Smooth muscle cell (in vitro differentiated cells): ENCODE measurements around the gene SOX6. TPM values are rescaled to one million over a fixed set of nuclear protein-coding genes. Genes with fewer than 3 reads are reported as not detected.
A peak's percentile ranks its signal among the peaks of the same experiment; 100 is the strongest.

Experiments
- DNase-seq: peaks from one replicate; lab custom pipeline; 2025; ENCODE audit not compliant: unreplicated experiment; lab: John Stamatoyannopoulos, UW
- H2AFZ ChIP-seq: fragments of 200-600 bp; sonication (generic); 2 replicates; pipeline ENCODE4 v1.6.0; 2016; ENCODE audit warnings: antibody characterized with exemption, low read depth, mild to moderate bottlenecking
- H3F3A ChIP-seq: fragments of 200-600 bp; sonication (generic); 2 replicates; pipeline ENCODE4 v1.6.0; 2017; ENCODE audit warnings: antibody characterized with exemption, low read depth
- H3K27ac ChIP-seq: fragments of 200-600 bp; sonication (generic); 2 replicates; pipeline ENCODE4 v1.5.1; 2016; ENCODE audit warnings: low read depth, mild to moderate bottlenecking
- H3K27me3 ChIP-seq: fragments of 200-600 bp; sonication (generic); 2 replicates; pipeline ENCODE4 v1.6.1; 2016; ENCODE audit warnings: low read depth, mild to moderate bottlenecking
- H3K36me3 ChIP-seq: fragments of 200-600 bp; sonication (generic); 2 replicates; pipeline ENCODE4 v1.5.1; 2016; ENCODE audit warnings: low read depth
- H3K4me1 ChIP-seq: fragments of 200-600 bp; sonication (generic); 2 replicates; pipeline ENCODE4 v1.5.1; 2016; ENCODE audit warnings: low read depth
- H3K4me2 ChIP-seq: fragments of 200-600 bp; sonication (generic); 2 replicates; pipeline ENCODE4 v1.6.0; 2016; ENCODE audit warnings: mild to moderate bottlenecking
- H3K4me3 ChIP-seq: fragments of 200-600 bp; sonication (generic); 2 replicates; pipeline ENCODE4 v1.5.1; 2016; ENCODE audit warnings: mild to moderate bottlenecking
- H3K79me2 ChIP-seq: fragments of 200-600 bp; sonication (generic); 2 replicates; pipeline ENCODE4 v1.6.0; 2016; ENCODE audit warnings: low read depth, mild to moderate bottlenecking
- H3K9ac ChIP-seq: fragments of 200-600 bp; sonication (generic); 2 replicates; pipeline ENCODE4 v1.6.0; 2016; ENCODE audit warnings: low read depth
- H3K9me3 ChIP-seq: fragments of 200-600 bp; sonication (generic); replicated peaks from 2 replicates; pipeline ENCODE4 v1.5.1; 2016; ENCODE audit warnings: low read depth
- H4K20me1 ChIP-seq: fragments of 200-600 bp; sonication (generic); 2 replicates; pipeline ENCODE4 v1.6.0; 2016; ENCODE audit warnings: low read depth
- CTCF ChIP-seq: fragments of 200-600 bp; sonication (generic); IDR thresholded peaks from 2 replicates; pipeline ENCODE4 v1.5.1; 2017; ENCODE audit warnings: borderline replicate concordance, mild to moderate bottlenecking, antibody characterized with exemption; ENCODE audit not compliant: insufficient read depth, poor library complexity, severe bottlenecking
- WGBS: methylation state at CpG from one replicate; pipeline ENCODE4 v1.1.7; 2016; ENCODE audit warnings: low lambda C conversion rate; 5-methylcytosine and 5-hydroxymethylcytosine counted together
- polyA plus RNA-seq: library from polyadenylated mRNA; unstranded; fragments of >200 nt; fragmentation: Nextera tagmentation; extraction: Ambion mirVana; gene quantifications from 2 replicates; pipeline ENCODE4 v1.2.1, GENCODE V29; 2016
- total RNA-seq: library from RNA; depleted of rRNA; stranded (reverse); fragments of >200 nt; gene quantifications from 2 replicates; pipeline ENCODE4 v1.2.3, GENCODE V29; 2014

SOX6 gene
- total and polyA plus RNA-seq, 2 experiments from 2014 or later: 11.2 to 27.6 TPM

GRCh38 chr11:16167706-16168487 lies 188.4 kb downstream of the SOX6 start:
- no peak overlapping the region for H3K9ac ChIP-seq
- no peak overlapping the region for H3K4me3 ChIP-seq
- no peaks in the 10 kb centered on the region for H3K9me3 ChIP-seq
- WGBS: 64% methylated on average over 3 of the region's 3 CpGs
- DNase-seq: no peak
- no peak overlapping the region for H2AFZ ChIP-seq
- peak overlapping the region; percentile 63 for H3K4me2 ChIP-seq
- H3K27ac ChIP-seq: peak overlapping the region; percentile 34
- no peaks in the 10 kb centered on the region for H4K20me1 ChIP-seq
- no peaks in the 10 kb centered on the region for H3K79me2 ChIP-seq
- no peak for TF ChIP-seq CTCF
- H3K36me3 ChIP-seq: no peaks in the 10 kb centered on the region
- H3K4me1 ChIP-seq: peaks cover 31% of the 10 kb centered on the region
- H3K27me3 ChIP-seq: no peaks in the 10 kb centered on the region
- no peaks in the 10 kb centered on the region for H3F3A ChIP-seq

GRCh38 chr11:16166571-16166970 lies 189.8 kb downstream of the SOX6 start:
- H4K20me1 ChIP-seq: no peaks in the 10 kb centered on the region
- no peaks in the 10 kb centered on the region for H3K9me3 ChIP-seq
- TF ChIP-seq CTCF: no peak
- H2AFZ ChIP-seq: no peak overlapping the region
- no peaks in the 10 kb centered on the region for H3K36me3 ChIP-seq
- peaks cover 28% of the 10 kb centered on the region for H3K4me1 ChIP-seq
- WGBS: 100% methylated on average over 1 of the region's 1 CpG
- H3K4me2 ChIP-seq: no peak overlapping the region
- no peaks in the 10 kb centered on the region for H3K27me3 ChIP-seq
- no peak for DNase-seq
- no peak overlapping the region for H3K4me3 ChIP-seq
- no peaks in the 10 kb centered on the region for H3F3A ChIP-seq
- no peak overlapping the region for H3K27ac ChIP-seq
- H3K9ac ChIP-seq: no peak overlapping the region
- H3K79me2 ChIP-seq: no peaks in the 10 kb centered on the region

- no peaks in the 10 kb centered on the region for H3F3A ChIP-seq
- H3K9ac ChIP-seq: no peak overlapping the region
- no peak for DNase-seq
- H2AFZ ChIP-seq: no peak overlapping the region
- no peaks in the 10 kb centered on the region for H3K4me1 ChIP-seq
- peaks cover 4% of the 10 kb centered on the region for H3K79me2 ChIP-seq
- H4K20me1 ChIP-seq: no peaks in the 10 kb centered on the region
- no peaks in the 10 kb centered on the region for H3K27me3 ChIP-seq
- H3K27ac ChIP-seq: no peak overlapping the region
- no peaks in the 10 kb centered on the region for H3K36me3 ChIP-seq
- WGBS: 67% methylated on average over 1 of the region's 1 CpG
- no peak overlapping the region for H3K4me2 ChIP-seq
- TF ChIP-seq CTCF: no peak
- no peaks in the 10 kb centered on the region for H3K9me3 ChIP-seq
- H3K4me3 ChIP-seq: no peak overlapping the region
Measured at GRCh38 chr11:16160146-16160545, 196.2 kb downstream of the SOX6 start.
